KG1 (cell line): ENCODE measurements around the gene IDH3G.

ENCODE experiments used
- DNase-seq: peaks from one replicate; lab custom pipeline; 2025; lab: John Stamatoyannopoulos, UW

Gene IDH3G

GRCh38 chrX:153791104-153791852 lies 2.9 kb downstream of the IDH3G start:
- no peak for DNase-seq

- no peak for DNase-seq
These were observed 4.5 kb downstream of the IDH3G start for GRCh38 chrX:153789654-153790053.

GRCh38 chrX:153786669-153787068 lies 7.5 kb downstream of the IDH3G start:
- DNase-seq, result no peak

- DNase-seq, result no peak
These were observed 9.7 kb downstream of the IDH3G start for GRCh38 chrX:153784325-153784967.

- no peak for DNase-seq
These were observed 10.7 kb downstream of the IDH3G start for GRCh38 chrX:153783378-153784013.

- no peak for DNase-seq
These were observed 11.3 kb downstream of the IDH3G start for GRCh38 chrX:153782871-153783270.

GRCh38 chrX:153782313-153782712 lies 11.9 kb downstream of the IDH3G start:
- no peak for DNase-seq

- no peak for DNase-seq
These were observed 12.6 kb downstream of the IDH3G start for GRCh38 chrX:153781428-153782047.

- no peak for DNase-seq
These were observed 13.3 kb downstream of the IDH3G start, which contains the start of gene SRPK3 for GRCh38 chrX:153780678-153781427. SRPK3 (plus strand) TSS chrX:153781041; CDS start chrX:153781087, 46 bp downstream.

GRCh38 chrX:153779891-153780677 lies 14.1 kb downstream of the IDH3G start:
- no peak for DNase-seq

- DNase-seq, result no peak
These were observed 15.5 kb downstream of the IDH3G start for GRCh38 chrX:153778684-153779101.

GRCh38 chrX:153778181-153778580 lies 16.0 kb downstream of the IDH3G start:
- no peak for DNase-seq

GRCh38 chrX:153777261-153778090 lies 16.7 kb downstream of the IDH3G start:
- DNase-seq, result no peak

- no peak for DNase-seq
These were observed 17.5 kb downstream of the IDH3G start for GRCh38 chrX:153776611-153777045.

GRCh38 chrX:153776120-153776599 lies 18.0 kb downstream of the IDH3G start:
- no peak for DNase-seq

- DNase-seq, result no peak
These were observed 18.7 kb downstream of the IDH3G start for GRCh38 chrX:153775293-153776119.

- no peak for DNase-seq
These were observed 19.4 kb downstream of the IDH3G start for GRCh38 chrX:153774576-153775292.
